SU-DHL-6 (cell line): Measurements from ENCODE around the gene TRAF4.

ENCODE experiments used
- CTCF ChIP-seq: fragments of 200-600 bp; sonication (generic); IDR thresholded peaks from one replicate; pipeline ENCODE4 v1.5.1; 2017; ENCODE audit warnings: antibody characterized with exemption, mild to moderate bottlenecking, low read length, moderate library complexity; ENCODE audit not compliant: insufficient read depth, poor library complexity, severe bottlenecking
- EZH2phosphoT487 ChIP-seq: fragments of 200-600 bp; sonication (generic), shearing (Covaris generic); conservative IDR thresholded peaks from 2 replicates; pipeline ENCODE4 v1.6.1; 2018; ENCODE audit warnings: mild to moderate bottlenecking, antibody characterized with exemption, low read length, moderate library complexity, mixed read lengths

DNA sequence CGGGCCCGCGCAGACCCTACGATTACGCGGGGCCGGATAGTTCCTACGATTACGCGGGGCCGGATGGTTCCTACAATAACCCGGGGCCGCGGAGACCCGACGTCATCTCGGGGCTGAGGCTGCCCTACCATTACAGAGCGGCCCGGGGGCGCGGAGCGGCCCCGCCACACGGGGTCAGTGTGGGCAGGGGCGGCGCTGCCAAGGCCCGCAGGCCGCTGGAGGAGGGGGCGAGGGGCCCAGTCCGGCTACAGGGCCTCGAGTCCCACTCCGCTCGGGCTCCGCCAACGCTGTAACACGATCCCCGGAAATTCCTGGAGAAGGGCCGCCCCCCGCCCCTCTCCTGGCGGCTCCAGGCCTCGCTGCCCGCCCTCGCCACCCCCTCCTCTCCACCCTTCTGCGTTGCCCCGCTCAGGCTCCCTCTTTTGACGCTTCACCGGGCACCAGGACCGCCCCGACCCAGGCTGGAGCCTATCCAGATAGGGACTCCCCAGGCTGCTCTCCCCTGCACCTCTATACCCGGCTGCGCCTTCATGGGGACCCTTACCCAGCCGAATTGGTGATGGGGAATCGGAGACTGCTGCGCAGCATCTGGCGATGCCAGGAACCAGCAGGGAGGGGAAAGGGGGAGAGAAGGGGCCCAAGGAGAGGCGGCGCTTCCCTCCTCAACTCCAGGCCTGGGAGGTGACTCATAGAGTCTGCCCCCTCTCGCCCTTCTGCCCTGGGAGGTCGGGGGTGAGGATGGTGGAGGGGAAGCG is 26.1 kb upstream of the TRAF4 start, which contains the start of gene RAB34:
- TF ChIP-seq CTCF (no peak), EZH2phosphoT487 (no peak)
